Endothelial cell of umbilical vein (primary cell): ENCODE measurements around the gene CENPF. TPM values are rescaled to one million over a fixed set of nuclear protein-coding genes. Genes with fewer than 3 reads are reported as not detected.
A peak's percentile ranks its signal among the peaks of the same experiment; 100 is the strongest.

Experiments
- BruUV-seq: library from RNA; stranded (reverse); fragments of 400-500 nt; replicated peaks from 2 replicates; lab custom pipeline; 2021; lab: Mats Ljungman, UMichigan
- CTCF ChIA-PET: fragments of 300-600, 350-600 bp; sonication (Branson Sonifier 250); formaldehyde crosslinking; loops from one replicate; lab custom pipeline; 2021; ENCODE audit warnings: antibody characterized with exemption, inconsistent platforms; lab: Charles Lee
- POLR2A ChIA-PET: fragments of 300-600, 350-600 bp; sonication (Branson Sonifier 250); formaldehyde crosslinking; loops from one replicate; lab custom pipeline; 2021; ENCODE audit warnings: antibody characterized with exemption, inconsistent platforms; lab: Charles Lee
- DNase-seq: peaks from one replicate; pipeline ENCODE4 v3.0.0-alpha.2; 2011; ENCODE audit warnings: low read depth, low spot score
- FAIRE-seq: peaks from 2 replicates; lab custom pipeline; 2011; peaks lifted over from hg19 to GRCh38; lab: Jason Lieb, UNC
- H2AFZ ChIP-seq: 2 replicates; pipeline ENCODE4 v1.6.0; 2012; ENCODE audit warnings: low read depth, low read length, control low read depth, inconsistent platforms
- H3K27ac ChIP-seq: 2 replicates; pipeline ENCODE4 v1.5.1; 2011; ENCODE audit warnings: low read depth, mild to moderate bottlenecking, control low read depth, low read length, moderate library complexity; ENCODE audit not compliant: insufficient read depth
- H3K27me3 ChIP-seq, 2 experiments: 2 replicates each; pipeline versions ENCODE4 v1.6.0 to v1.6.1; 2011; ENCODE audit warnings: low read length in 2 of 2, mixed read lengths in 1 of 2; ENCODE audit not compliant: control insufficient read depth in 2 of 2, insufficient read depth in 2 of 2
- H3K36me3 ChIP-seq, 2 experiments: 2 replicates in 1 of 2; 3 replicates in 1 of 2; pipeline ENCODE4 v1.5.1; 2011; ENCODE audit warnings: low read length in 2 of 2, mild to moderate bottlenecking in 1 of 2, moderate library complexity in 1 of 2; ENCODE audit not compliant: control insufficient read depth in 2 of 2, insufficient read depth in 2 of 2; ENCODE audit errors: extremely low read depth in 1 of 2
- H3K4me1 ChIP-seq: 3 replicates; pipeline ENCODE4 v1.5.1; 2011; ENCODE audit warnings: mild to moderate bottlenecking, low read length; ENCODE audit not compliant: control insufficient read depth, insufficient read depth; ENCODE audit errors: extremely low read depth
- H3K4me2 ChIP-seq: 2 replicates; pipeline ENCODE4 v1.6.1; 2011; ENCODE audit warnings: low read length, control low read depth, mixed read lengths; ENCODE audit not compliant: insufficient read depth
- H3K4me3 ChIP-seq, 3 experiments: fragments of 200-600 bp in 1 of 3; sonication (generic), shearing (Covaris generic) in 1 of 3; replicated peaks in 1 of 3; 2 replicates each; pipeline ENCODE4 v1.5.1; 2011 to 2016; ENCODE audit warnings: control low read depth in 3 of 3, low read length in 3 of 3, mild to moderate bottlenecking in 2 of 3, inconsistent platforms in 1 of 3, low read depth in 1 of 3, moderate library complexity in 1 of 3; ENCODE audit not compliant: insufficient read depth in 1 of 3
- H3K79me2 ChIP-seq: 2 replicates; pipeline ENCODE4 v1.6.0; 2012; ENCODE audit warnings: low read length, inconsistent platforms; ENCODE audit not compliant: control insufficient read depth, insufficient read depth
- H3K9ac ChIP-seq: replicated peaks from 2 replicates; pipeline ENCODE3; 2011; ENCODE audit warnings: low read length, control low read depth; ENCODE audit not compliant: insufficient read depth; ENCODE audit errors: extremely low read depth
- H3K9me1 ChIP-seq: replicated peaks from 3 replicates; pipeline ENCODE4 v1.6.0; 2011; ENCODE audit warnings: mild to moderate bottlenecking, low read length; ENCODE audit not compliant: control insufficient read depth, insufficient read depth; ENCODE audit errors: extremely low read depth
- H3K9me3 ChIP-seq: replicated peaks from 2 replicates; pipeline ENCODE4 v1.5.1; 2012; ENCODE audit warnings: low read length, inconsistent platforms; ENCODE audit not compliant: control insufficient read depth, insufficient read depth
- H4K20me1 ChIP-seq: replicated peaks from 2 replicates; pipeline ENCODE3; 2011; ENCODE audit warnings: mild to moderate bottlenecking, low read length; ENCODE audit not compliant: control insufficient read depth, insufficient read depth; ENCODE audit errors: extremely low read depth
- EZH2 ChIP-seq: IDR thresholded peaks from 2 replicates; pipeline ENCODE4 v1.6.1; 2012; ENCODE audit warnings: borderline replicate concordance, low read depth, mild to moderate bottlenecking, moderate library complexity, low read length, inconsistent platforms; ENCODE audit not compliant: severe bottlenecking
- FOS ChIP-seq: IDR thresholded peaks from 2 replicates; pipeline ENCODE4 v1.6.1; 2011; ENCODE audit warnings: mild to moderate bottlenecking, low read length, moderate library complexity, borderline replicate concordance; ENCODE audit not compliant: insufficient read depth
- GATA2 ChIP-seq: IDR thresholded peaks from 2 replicates; pipeline ENCODE4 v1.7.0; 2011; ENCODE audit warnings: low read depth, mild to moderate bottlenecking, moderate library complexity, mixed read lengths, low read length; ENCODE audit not compliant: insufficient read length, insufficient read depth
- JUN ChIP-seq: IDR thresholded peaks from 2 replicates; pipeline ENCODE4 v1.6.1; 2011; ENCODE audit warnings: borderline replicate concordance, low read depth; ENCODE audit not compliant: insufficient read length, insufficient read depth
- MYC ChIP-seq: IDR thresholded peaks from one replicate; pipeline ENCODE4 v1.6.1; 2011; ENCODE audit warnings: mild to moderate bottlenecking, low read depth, low read length
- POLR2A ChIP-seq: IDR thresholded peaks from 2 replicates; pipeline ENCODE4 v1.6.1; 2012; ENCODE audit warnings: low read depth, mild to moderate bottlenecking, control low read depth, low read length
- POLR2AphosphoS5 ChIP-seq: IDR thresholded peaks from 2 replicates; pipeline ENCODE4 v1.6.1; 2012; ENCODE audit warnings: low read depth, mild to moderate bottlenecking, control low read depth, low read length, moderate library complexity; ENCODE audit not compliant: insufficient read depth
- dilution Hi-C: fragments of 300-500 bp; cut with MboI; formaldehyde crosslinking; loops from one replicate; pipeline ENCODE4 v1.15.0; 2019; ENCODE audit warnings: low sequenced_read_pairs; ENCODE audit not compliant: extremely low pct_ligation_motif_present
- intact Hi-C: fragments of 100-400 bp; cut with micrococcal nuclease; formaldehyde crosslinking; loops from one replicate; pipeline ENCODE4 v1.10.0; 2022
- polyA plus RNA-seq, 4 experiments: library from polyadenylated mRNA; depleted of rRNA in 3 of 4; stranded (reverse) in 3 of 4; unstranded in 1 of 4; fragments of >200 nt; gene quantifications; 2 replicates each; pipeline versions ENCODE4 v1.2.1 to v1.2.3, GENCODE V29; 2011 to 2012; ENCODE audit warnings: missing spikeins in 1 of 4
- total RNA-seq: library from RNA; stranded (reverse); gene quantifications from 2 replicates; pipeline ENCODE4 v1.2.3, GENCODE V29; 2021
- TF ChIP-seq, protein P1 (sequence below): IDR thresholded peaks from 2 replicates; pipeline ENCODE4 v1.6.1; 2011; ENCODE audit not compliant: insufficient read depth, insufficient read length
- TF ChIP-seq, protein P2 (sequence below), 2 donors: IDR thresholded peaks; 1 replicate in 1 of 2; 2 replicates in 1 of 2; pipeline ENCODE4 v1.5.1; 2011; ENCODE audit warnings: low read length in 2 of 2, mild to moderate bottlenecking in 2 of 2, moderate library complexity in 2 of 2, control low read depth in 1 of 2, inconsistent platforms in 1 of 2, low read depth in 1 of 2; ENCODE audit not compliant: insufficient read depth in 1 of 2; ENCODE audit errors: extremely low read depth in 1 of 2

Gene CENPF
- total and polyA plus RNA-seq, 2 donors (not counting 3 experiments of a cell fraction or from before 2014, with no cell fraction given), result 6.4 to 66.2 TPM

DNA sequence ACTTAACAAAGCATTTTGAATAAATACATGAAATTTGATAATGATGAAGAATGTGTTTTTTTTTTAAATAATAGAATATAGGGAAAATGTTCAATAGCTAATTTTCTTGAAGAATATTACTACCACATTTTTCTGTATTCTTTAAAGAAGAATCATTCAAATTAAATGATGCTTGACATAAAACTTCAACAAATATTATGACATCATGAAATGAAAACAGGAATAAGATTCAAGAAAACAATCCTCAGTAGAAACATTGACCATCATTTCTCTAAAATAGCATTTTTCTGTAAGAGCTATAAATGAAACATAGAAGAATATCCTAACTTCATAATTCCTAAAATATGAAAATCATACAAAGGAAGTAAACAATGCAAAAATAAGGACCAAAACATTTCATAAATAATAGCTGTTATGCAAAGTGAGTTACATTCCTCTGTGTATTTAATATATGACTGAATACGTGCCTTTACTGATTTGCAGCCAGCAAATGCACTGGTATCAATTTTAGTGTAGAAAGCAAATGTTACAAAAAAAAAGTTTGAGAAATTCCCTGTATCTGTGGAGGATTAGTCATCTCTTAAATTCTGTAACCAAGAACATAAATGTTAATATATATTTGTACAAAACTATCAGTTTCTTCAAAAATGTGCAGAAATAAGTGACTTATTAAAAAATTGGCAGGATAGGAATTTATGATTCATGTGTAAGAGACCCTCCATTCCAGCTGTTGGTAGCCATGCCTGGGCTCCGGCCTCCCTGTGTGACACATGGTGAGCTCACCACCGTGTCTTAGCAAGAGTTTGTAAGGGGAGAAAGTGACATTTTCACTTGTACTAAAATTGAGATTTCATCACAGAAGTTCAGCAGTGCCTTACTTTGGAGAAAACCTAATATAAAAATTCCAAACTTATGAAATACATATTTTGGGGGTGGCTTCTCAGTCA is 36.6 kb upstream of the CENPF start:
- H2AFZ ChIP-seq, result no peak overlapping the region
- H3K27ac ChIP-seq, result peak overlapping the region; percentile 33
- H4K20me1 ChIP-seq, result no peaks in the 10 kb centered on the region
- TF ChIP-seq JUN, result peak; percentile 61
- TF ChIP-seq POLR2A, result no peak
- TF ChIP-seq FOS, result peak; percentile 97
- peaks cover 48% of the 10 kb centered on the region for H3K4me1 ChIP-seq
- no peaks in the 10 kb centered on the region for H3K9me1 ChIP-seq
- ChIA-PET POLR2A (interaction anchor here (2.8 kb wide), 1 partner anchor 14 kb away, joined by 10 read pairs; the partner anchor contains the start of gene PTPN14), CTCF (interaction anchor here (1.1 to 5.8 kb wide), 7 partner anchors 12 to 234 kb away, joined by 3 to 40 read pairs (median 4); partner anchors contain the start of gene PTPN14)
- no peak overlapping the region for H3K4me3 ChIP-seq
- H3K79me2 ChIP-seq, result no peaks in the 10 kb centered on the region
- H3K27me3 ChIP-seq, result no peaks in the 10 kb centered on the region
- H3K36me3 ChIP-seq, result no peaks in the 10 kb centered on the region
- BruUV-seq, result no TSS peak
- dilution Hi-C loops (no loop called here), intact Hi-C loops (loop anchor here (2.0 kb wide), 1 partner anchor 14 kb away; no protein-coding TSS in a partner anchor)
- DNase-seq (peak; percentile 67), FAIRE-seq (no peak)
- no peaks in the 10 kb centered on the region for H3K9me3 ChIP-seq
- peak overlapping the region; percentile 37 for H3K4me2 ChIP-seq
- no peak overlapping the region for H3K9ac ChIP-seq

DNA sequence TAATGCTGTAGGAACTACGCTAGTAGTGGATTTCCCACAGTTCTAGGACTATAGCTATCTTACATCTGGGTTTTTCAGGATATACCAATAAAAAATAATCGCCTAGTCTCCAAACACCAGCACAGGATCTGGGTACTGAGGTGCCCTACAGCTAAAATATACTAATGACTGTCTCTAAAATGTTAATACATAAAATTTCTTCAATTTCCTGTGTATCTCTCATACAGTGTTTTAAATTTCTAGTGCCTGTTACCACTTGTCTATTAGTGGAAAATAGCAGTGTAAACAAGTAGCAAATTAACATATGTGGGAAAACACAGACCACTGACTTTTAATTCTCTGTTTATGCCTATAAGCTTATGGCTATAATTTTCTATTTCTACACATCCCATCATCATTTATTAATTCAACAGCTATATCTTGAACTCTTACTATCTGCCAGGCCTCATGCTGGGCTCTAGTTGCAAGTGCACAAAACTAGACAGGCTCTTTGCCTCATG is 35.5 kb upstream of the CENPF start:
- dilution Hi-C loops (no loop called here), intact Hi-C loops (loop anchor here (2.0 kb wide), 1 partner anchor 13 kb away; no protein-coding TSS in a partner anchor)
- CTCF ChIA-PET, result interaction anchor here (1.1 to 5.8 kb wide), 7 partner anchors 11 to 235 kb away, joined by 3 to 40 read pairs (median 5); partner anchors contain the start of gene PTPN14
- H2AFZ ChIP-seq, result peak overlapping the region; percentile 31
- no peak overlapping the region for H3K9ac ChIP-seq
- H3K79me2 ChIP-seq, result no peaks in the 10 kb centered on the region
- TF ChIP-seq, protein P1, sequence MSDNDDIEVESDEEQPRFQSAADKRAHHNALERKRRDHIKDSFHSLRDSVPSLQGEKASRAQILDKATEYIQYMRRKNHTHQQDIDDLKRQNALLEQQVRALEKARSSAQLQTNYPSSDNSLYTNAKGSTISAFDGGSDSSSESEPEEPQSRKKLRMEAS, result no peak
- no peak for TF ChIP-seq EZH2
- TF ChIP-seq, protein P2, sequence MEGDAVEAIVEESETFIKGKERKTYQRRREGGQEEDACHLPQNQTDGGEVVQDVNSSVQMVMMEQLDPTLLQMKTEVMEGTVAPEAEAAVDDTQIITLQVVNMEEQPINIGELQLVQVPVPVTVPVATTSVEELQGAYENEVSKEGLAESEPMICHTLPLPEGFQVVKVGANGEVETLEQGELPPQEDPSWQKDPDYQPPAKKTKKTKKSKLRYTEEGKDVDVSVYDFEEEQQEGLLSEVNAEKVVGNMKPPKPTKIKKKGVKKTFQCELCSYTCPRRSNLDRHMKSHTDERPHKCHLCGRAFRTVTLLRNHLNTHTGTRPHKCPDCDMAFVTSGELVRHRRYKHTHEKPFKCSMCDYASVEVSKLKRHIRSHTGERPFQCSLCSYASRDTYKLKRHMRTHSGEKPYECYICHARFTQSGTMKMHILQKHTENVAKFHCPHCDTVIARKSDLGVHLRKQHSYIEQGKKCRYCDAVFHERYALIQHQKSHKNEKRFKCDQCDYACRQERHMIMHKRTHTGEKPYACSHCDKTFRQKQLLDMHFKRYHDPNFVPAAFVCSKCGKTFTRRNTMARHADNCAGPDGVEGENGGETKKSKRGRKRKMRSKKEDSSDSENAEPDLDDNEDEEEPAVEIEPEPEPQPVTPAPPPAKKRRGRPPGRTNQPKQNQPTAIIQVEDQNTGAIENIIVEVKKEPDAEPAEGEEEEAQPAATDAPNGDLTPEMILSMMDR (IDR thresholded peaks at IDR 0.05; ENCODE audit: extremely low read depth in 1 of 2, insufficient read depth in 1 of 2, low read depth in 1 of 2, low read length in 2 of 2), result no peak
- TF ChIP-seq MYC, result no peak
- no peak for TF ChIP-seq POLR2A
- TF ChIP-seq JUN, result no peak
- TF ChIP-seq GATA2, result no peak
- TF ChIP-seq POLR2AphosphoS5, result no peak
- peaks cover 48% of the 10 kb centered on the region for H3K4me1 ChIP-seq
- no peaks in the 10 kb centered on the region for H3K9me1 ChIP-seq
- no peaks in the 10 kb centered on the region for H3K36me3 ChIP-seq
- H3K9me3 ChIP-seq, result no peaks in the 10 kb centered on the region
- H3K4me2 ChIP-seq, result no peak overlapping the region
- H4K20me1 ChIP-seq, result no peaks in the 10 kb centered on the region
- DNase-seq (no peak), FAIRE-seq (no peak)
- H3K27me3 ChIP-seq, result no peaks in the 10 kb centered on the region
- POLR2A ChIA-PET, result no interaction called here
- no peak overlapping the region for H3K4me3 ChIP-seq
- H3K27ac ChIP-seq, result peak overlapping the region; percentile 33
- no TSS peak for BruUV-seq
